Peyer's patch (tissue), 4 donors: ENCODE data around the gene DDAH1.

Source experiments
- POLR2A ChIP-seq, 2 donors: fragments of 450-650 bp; IDR thresholded peaks; one replicate each; pipeline ENCODE4 v1.5.1; 2017; ENCODE audit warnings: antibody characterized with exemption in 2 of 2, mild to moderate bottlenecking in 2 of 2, moderate library complexity in 2 of 2
- TF ChIP-seq, protein P1 (sequence below), 6 experiments: fragments of 450-650 bp in 4 of 6; fragments of 200-600 bp in 2 of 6; sonication (generic) in 1 of 6; IDR thresholded peaks; one replicate each; pipeline ENCODE4 v1.5.1; 2017 to 2019; ENCODE audit warnings: antibody characterized with exemption in 6 of 6, mild to moderate bottlenecking in 3 of 6, moderate library complexity in 1 of 6

DNA sequence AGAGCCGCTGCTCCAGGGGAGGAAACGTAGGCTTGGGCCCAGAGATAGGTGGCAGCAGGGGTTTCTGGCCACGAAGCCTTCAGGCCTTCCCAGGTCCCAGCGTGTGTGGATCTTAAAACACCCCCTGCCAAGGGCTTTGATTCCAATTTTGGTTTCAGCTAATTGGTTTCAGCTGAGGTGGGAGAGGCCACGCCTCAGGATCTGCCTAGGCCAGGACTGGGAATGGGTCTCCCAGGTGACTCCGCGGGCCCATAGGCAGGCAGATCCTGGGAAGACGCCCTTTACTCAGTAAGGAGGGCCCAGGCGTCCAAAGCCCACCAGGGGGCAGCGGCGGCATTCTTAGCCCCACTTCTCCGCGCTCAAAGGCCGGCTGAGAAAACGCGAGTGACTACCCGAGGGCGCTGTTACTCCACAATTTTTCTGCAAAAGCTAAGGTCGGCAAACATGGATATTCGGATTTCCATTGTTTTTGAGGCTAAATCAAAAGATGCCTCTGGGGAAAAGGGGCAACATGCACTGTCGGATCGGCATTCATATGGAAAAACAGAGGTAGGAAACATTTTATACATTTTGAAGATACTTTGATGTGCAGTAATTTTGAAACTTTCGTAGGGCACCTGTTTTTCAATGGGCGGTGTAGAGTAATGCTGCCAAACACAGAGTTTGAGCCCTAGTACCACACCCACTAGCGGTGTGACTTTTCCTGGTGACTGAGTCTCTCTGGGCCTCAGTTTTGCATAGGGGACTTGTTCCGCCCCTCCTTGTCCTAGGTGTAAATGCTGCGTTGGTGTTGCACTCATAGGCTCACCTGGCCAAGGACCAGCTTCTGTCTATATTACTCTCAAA, 156.7 kb downstream of the DDAH1 start:
- TF ChIP-seq, protein P1, sequence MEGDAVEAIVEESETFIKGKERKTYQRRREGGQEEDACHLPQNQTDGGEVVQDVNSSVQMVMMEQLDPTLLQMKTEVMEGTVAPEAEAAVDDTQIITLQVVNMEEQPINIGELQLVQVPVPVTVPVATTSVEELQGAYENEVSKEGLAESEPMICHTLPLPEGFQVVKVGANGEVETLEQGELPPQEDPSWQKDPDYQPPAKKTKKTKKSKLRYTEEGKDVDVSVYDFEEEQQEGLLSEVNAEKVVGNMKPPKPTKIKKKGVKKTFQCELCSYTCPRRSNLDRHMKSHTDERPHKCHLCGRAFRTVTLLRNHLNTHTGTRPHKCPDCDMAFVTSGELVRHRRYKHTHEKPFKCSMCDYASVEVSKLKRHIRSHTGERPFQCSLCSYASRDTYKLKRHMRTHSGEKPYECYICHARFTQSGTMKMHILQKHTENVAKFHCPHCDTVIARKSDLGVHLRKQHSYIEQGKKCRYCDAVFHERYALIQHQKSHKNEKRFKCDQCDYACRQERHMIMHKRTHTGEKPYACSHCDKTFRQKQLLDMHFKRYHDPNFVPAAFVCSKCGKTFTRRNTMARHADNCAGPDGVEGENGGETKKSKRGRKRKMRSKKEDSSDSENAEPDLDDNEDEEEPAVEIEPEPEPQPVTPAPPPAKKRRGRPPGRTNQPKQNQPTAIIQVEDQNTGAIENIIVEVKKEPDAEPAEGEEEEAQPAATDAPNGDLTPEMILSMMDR (IDR thresholded peaks at IDR 0.05), result peak; percentile 69 to 94 (median 90)
- no peak for TF ChIP-seq POLR2A (IDR thresholded peaks at IDR 0.05)
